ENCODE results near the gene GPC6. TPM values are rescaled to one million over a fixed set of nuclear protein-coding genes. Genes with fewer than 3 reads are reported as not detected.

The GPC6 gene
- total RNA-seq, 1 donor from 2014 or later = 8.4 TPM

- Histone ChIP-seq H3K4me3 (no peak overlapping the region), H3K9me3 (no peaks in the 10 kb centered on the region), H3K27me3 (no peaks in the 10 kb centered on the region), H3K36me3 (no peaks in the 10 kb centered on the region), H3K4me1 (no peaks in the 10 kb centered on the region), H3K27ac (no peak overlapping the region)
- TF ChIP-seq, protein P1, sequence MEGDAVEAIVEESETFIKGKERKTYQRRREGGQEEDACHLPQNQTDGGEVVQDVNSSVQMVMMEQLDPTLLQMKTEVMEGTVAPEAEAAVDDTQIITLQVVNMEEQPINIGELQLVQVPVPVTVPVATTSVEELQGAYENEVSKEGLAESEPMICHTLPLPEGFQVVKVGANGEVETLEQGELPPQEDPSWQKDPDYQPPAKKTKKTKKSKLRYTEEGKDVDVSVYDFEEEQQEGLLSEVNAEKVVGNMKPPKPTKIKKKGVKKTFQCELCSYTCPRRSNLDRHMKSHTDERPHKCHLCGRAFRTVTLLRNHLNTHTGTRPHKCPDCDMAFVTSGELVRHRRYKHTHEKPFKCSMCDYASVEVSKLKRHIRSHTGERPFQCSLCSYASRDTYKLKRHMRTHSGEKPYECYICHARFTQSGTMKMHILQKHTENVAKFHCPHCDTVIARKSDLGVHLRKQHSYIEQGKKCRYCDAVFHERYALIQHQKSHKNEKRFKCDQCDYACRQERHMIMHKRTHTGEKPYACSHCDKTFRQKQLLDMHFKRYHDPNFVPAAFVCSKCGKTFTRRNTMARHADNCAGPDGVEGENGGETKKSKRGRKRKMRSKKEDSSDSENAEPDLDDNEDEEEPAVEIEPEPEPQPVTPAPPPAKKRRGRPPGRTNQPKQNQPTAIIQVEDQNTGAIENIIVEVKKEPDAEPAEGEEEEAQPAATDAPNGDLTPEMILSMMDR (IDR thresholded peaks at IDR 0.05) = no peak
- ATAC-seq (no peak), DNase-seq (no peak)
- intact Hi-C loops (cut with DNase I) = no loop called here
Measured at GRCh38 chr13:94351292-94351990, 1124.8 kb downstream of the GPC6 start.

DNA sequence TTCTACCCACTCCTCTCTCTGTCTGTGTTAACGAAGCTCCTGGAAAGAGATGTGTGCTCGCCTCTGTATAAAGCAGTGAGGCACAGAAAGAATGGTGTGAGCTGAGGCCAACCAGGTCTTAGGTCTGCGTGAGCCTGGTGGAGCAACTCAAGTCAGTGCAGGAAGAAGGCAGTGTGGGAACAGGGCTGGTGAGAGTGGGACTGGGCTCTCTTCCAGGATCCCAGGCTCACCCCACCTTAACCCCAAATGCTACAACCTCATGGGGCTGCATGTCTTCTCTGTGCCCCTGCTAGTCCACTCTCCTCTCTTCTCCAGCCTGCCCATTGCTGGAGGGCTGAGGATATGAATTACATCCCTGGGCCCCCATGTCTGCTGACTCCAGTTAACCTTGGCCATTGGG lies 1125.5 kb downstream of the GPC6 start:
- no peak overlapping the region for H3K27ac ChIP-seq

GRCh38 chr13:94353167-94353710 lies 1126.6 kb downstream of the GPC6 start:
- H3K36me3 ChIP-seq = no peaks in the 10 kb centered on the region
- H3K27me3 ChIP-seq = no peaks in the 10 kb centered on the region
- H3K9me3 ChIP-seq = no peaks in the 10 kb centered on the region
- DNase-seq (no peak), ATAC-seq (no peak)
- TF ChIP-seq, protein P1 (IDR thresholded peaks at IDR 0.05) = no peak
- no peak overlapping the region for H3K4me3 ChIP-seq
- intact Hi-C loops (cut with DNase I) = no loop called here
- H3K4me1 ChIP-seq = no peaks in the 10 kb centered on the region
- no peak overlapping the region for H3K27ac ChIP-seq

More for the DNA sequence above, 1125.5 kb downstream of the GPC6 start:
- Histone ChIP-seq H3K9me3 (no peaks in the 10 kb centered on the region), H3K27me3 (no peaks in the 10 kb centered on the region), H3K4me1 (no peaks in the 10 kb centered on the region), H3K36me3 (no peaks in the 10 kb centered on the region), H3K4me3 (no peak overlapping the region)
- peak; percentile 16 for ATAC-seq
- intact Hi-C loops (cut with DNase I) = no loop called here
- no peak for DNase-seq
- TF ChIP-seq, protein P1 (IDR thresholded peaks at IDR 0.05) = no peak

GRCh38 chr13:94359875-94360274 lies 1133.3 kb downstream of the GPC6 start:
- DNase-seq (no peak), ATAC-seq (no peak)
- H3K27ac ChIP-seq = no peak overlapping the region
- H3K36me3 ChIP-seq = no peaks in the 10 kb centered on the region
- TF ChIP-seq, protein P1 (IDR thresholded peaks at IDR 0.05) = no peak
- H3K4me3 ChIP-seq = no peak overlapping the region
- intact Hi-C loops (cut with DNase I) = no loop called here
- H3K9me3 ChIP-seq = no peaks in the 10 kb centered on the region
- H3K27me3 ChIP-seq = no peaks in the 10 kb centered on the region
- no peaks in the 10 kb centered on the region for H3K4me1 ChIP-seq

DNA sequence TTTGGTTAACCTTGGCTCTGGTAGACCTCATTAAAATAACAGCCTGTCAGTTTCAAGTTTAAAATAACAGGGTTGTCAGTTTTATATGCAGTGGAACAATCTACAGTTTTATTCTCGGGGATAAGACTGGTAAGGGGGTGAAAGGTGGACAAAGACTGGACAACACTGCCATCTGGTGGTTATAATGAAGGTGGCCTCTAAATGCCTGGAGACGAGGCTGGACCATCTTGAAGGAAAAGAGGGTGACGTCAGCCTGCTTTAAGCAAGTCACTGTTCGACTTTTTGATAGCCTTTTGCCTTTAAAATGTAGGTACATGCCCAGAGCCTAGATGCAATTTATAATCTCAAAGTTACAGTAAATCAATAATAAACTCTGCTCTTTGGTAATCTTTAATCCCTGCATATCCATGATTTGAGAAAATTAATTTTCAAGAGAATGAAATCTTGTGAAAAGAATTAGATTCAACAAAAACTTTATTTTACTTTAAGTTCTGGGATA lies 1135.9 kb downstream of the GPC6 start:
- intact Hi-C loops (cut with DNase I) = no loop called here

More for the DNA sequence above, 1135.9 kb downstream of the GPC6 start:
- Histone ChIP-seq H3K27ac (no peak overlapping the region), H3K27me3 (no peaks in the 10 kb centered on the region), H3K36me3 (no peaks in the 10 kb centered on the region), H3K4me1 (no peaks in the 10 kb centered on the region), H3K9me3 (no peaks in the 10 kb centered on the region), H3K4me3 (no peak overlapping the region)
- peak; percentile 99 for ATAC-seq
- TF ChIP-seq, protein P1 (IDR thresholded peaks at IDR 0.05) = peak; percentile 91
- no peak for DNase-seq

Measured in upper lobe of right lung (tissue), 1 donor.